Measurements from ENCODE around the gene ACSL5. TPM values are rescaled to one million over a fixed set of nuclear protein-coding genes. Genes with fewer than 3 reads are reported as not detected.

ACSL5 gene
- total and polyA plus RNA-seq, 2 experiments from 2014 or later: not detected

GRCh38 chr10:112446055-112446854 is 72.3 kb downstream of the ACSL5 start (continued):
- TF ChIP-seq ZNF462 (CRISPR knock-in tag; IDR thresholded peaks at IDR 0.05): no peak
- no peak for TF ChIP-seq EZH2 (IDR thresholded peaks at IDR 0.05; ENCODE audit: low read depth, unreplicated experiment)
- no peak for TF ChIP-seq JUNB (IDR thresholded peaks at IDR 0.05; ENCODE audit: unreplicated experiment)
- no peak for TF ChIP-seq EZH2phosphoT487 (IDR thresholded peaks at IDR 0.05; ENCODE audit: unreplicated experiment)
- TF ChIP-seq CTCF (conservative IDR thresholded peaks at IDR 0.05; ENCODE audit: low read depth in 2 of 2): no peak
- no peak for TF ChIP-seq ZNF331 (CRISPR knock-in tag; IDR thresholded peaks at IDR 0.05; ENCODE audit: low read depth)

Measured in GM23338 (cell line).